HG02610 (cell line): ENCODE measurements around the gene PLCG2.

Experiments used
- ATAC-seq: cut with Tn5 transposase; IDR thresholded peaks from one replicate; pipeline ENCODE4 v1.9.1; 2021; ENCODE audit warnings: mild to moderate bottlenecking, moderate library complexity; ENCODE audit not compliant: unreplicated experiment

The PLCG2 gene

GRCh38 chr16:81905277-81905676 is 126.2 kb downstream of the PLCG2 start:
- no peak for ATAC-seq

GRCh38 chr16:81907681-81908080 is 128.6 kb downstream of the PLCG2 start:
- no peak for ATAC-seq

GRCh38 chr16:81908466-81909262 is 129.6 kb downstream of the PLCG2 start:
- no peak for ATAC-seq

GRCh38 chr16:81910366-81910885 is 131.3 kb downstream of the PLCG2 start:
- no peak for ATAC-seq

- ATAC-seq, result no peak
Measured at GRCh38 chr16:81912395-81912794, 133.3 kb downstream of the PLCG2 start.

GRCh38 chr16:81913222-81913621 is 134.1 kb downstream of the PLCG2 start:
- no peak for ATAC-seq

GRCh38 chr16:81917375-81917774 is 138.3 kb downstream of the PLCG2 start:
- no peak for ATAC-seq

- ATAC-seq, result no peak
Measured at GRCh38 chr16:81918927-81919326, 139.8 kb downstream of the PLCG2 start.

GRCh38 chr16:81920498-81920897 is 141.4 kb downstream of the PLCG2 start:
- no peak for ATAC-seq

- ATAC-seq, result no peak
Measured at GRCh38 chr16:81921085-81921814, 142.2 kb downstream of the PLCG2 start.

- no peak for ATAC-seq
Measured at GRCh38 chr16:81921843-81922584, 142.9 kb downstream of the PLCG2 start.

- ATAC-seq, result no peak
Measured at GRCh38 chr16:81923296-81923695, 144.2 kb downstream of the PLCG2 start.

- no peak for ATAC-seq
Measured at GRCh38 chr16:81925016-81925415, 145.9 kb downstream of the PLCG2 start.

GRCh38 chr16:81926036-81926435 is 146.9 kb downstream of the PLCG2 start:
- no peak for ATAC-seq

- no peak for ATAC-seq
Measured at GRCh38 chr16:81927561-81928185, 148.6 kb downstream of the PLCG2 start.

- ATAC-seq, result no peak
Measured at GRCh38 chr16:81928271-81928918, 149.3 kb downstream of the PLCG2 start.

- no peak for ATAC-seq
Measured at GRCh38 chr16:81928975-81929374, 149.9 kb downstream of the PLCG2 start.

- no peak for ATAC-seq
Measured at GRCh38 chr16:81929841-81930240, 150.8 kb downstream of the PLCG2 start.

- ATAC-seq, result no peak
Measured at GRCh38 chr16:81931927-81932326, 152.8 kb downstream of the PLCG2 start.

- ATAC-seq, result no peak
Measured at GRCh38 chr16:81932668-81933067, 153.6 kb downstream of the PLCG2 start.
